HG03354 (cell line): ENCODE measurements around the gene YOD1.
A peak's percentile ranks its signal among the peaks of the same experiment; 100 is the strongest.
"Not testable (repeated sequence)": the region's sequence is repeated elsewhere in the genome, so short reads cannot be mapped to it uniquely, and the experiment has no call there.

Source experiments
- ATAC-seq: cut with Tn5 transposase; IDR thresholded peaks from one replicate; pipeline ENCODE4 v1.9.1; 2021; ENCODE audit warnings: mild to moderate bottlenecking; ENCODE audit not compliant: unreplicated experiment, poor library complexity, severe bottlenecking

Gene YOD1

DNA sequence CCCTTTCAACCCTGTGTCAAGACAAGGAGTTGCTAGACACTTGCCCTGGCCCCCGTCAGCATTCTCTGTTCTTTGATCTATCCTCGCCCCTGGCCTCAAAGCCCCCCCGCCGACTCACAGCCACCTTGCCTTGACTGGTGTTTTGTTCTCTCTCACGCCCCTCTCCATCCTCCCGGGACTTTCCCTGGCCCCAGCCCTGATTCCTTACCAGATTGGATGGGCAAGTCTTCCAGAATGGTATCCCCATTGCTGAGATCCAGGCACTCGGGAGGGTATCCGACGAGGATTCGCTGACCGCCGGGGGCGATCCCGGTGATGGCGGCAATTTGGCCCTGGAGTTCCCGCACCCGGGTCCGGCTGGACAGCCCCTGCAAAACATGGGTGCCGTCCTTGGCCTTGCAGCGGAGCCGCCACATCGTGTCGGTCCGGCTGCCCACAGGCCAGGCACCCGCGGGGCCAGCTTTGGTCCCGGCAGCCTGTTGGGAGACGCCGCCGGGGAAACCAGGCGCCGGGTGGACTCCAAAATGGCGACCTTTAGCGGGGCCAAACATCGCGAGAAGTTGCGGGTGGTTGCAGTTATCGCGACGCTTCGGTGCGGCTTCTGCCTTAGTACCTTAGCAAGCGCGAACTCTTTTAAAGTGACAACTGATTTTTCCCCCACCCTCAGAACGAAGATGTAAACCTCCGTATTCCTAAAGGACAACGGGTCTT is 373 bp downstream of the YOD1 start:
- peak; percentile 57 for ATAC-seq

- peak; percentile 35 for ATAC-seq
Measured at GRCh38 chr1:207049974-207050391, 1.0 kb downstream of the YOD1 start.

DNA sequence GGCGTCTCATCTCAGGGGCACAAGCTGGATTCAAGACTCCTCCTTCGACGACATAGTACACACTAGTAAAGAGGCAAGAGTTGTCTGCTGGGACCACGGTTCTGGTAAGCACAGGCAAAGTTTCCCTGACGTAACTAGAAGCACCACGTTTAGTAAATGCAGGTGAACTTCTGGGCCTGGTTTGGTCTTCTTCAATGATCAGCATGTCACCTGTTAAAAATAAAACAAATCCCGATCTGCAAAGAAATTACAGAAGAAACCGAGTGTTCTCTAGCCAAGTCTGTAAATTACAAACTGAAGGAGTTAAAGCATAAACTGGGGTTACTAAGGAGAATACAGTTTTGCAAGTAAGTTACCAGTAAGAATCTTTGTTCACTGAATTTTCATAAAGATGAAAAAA is 1.5 kb downstream of the YOD1 start:
- no peak for ATAC-seq

DNA sequence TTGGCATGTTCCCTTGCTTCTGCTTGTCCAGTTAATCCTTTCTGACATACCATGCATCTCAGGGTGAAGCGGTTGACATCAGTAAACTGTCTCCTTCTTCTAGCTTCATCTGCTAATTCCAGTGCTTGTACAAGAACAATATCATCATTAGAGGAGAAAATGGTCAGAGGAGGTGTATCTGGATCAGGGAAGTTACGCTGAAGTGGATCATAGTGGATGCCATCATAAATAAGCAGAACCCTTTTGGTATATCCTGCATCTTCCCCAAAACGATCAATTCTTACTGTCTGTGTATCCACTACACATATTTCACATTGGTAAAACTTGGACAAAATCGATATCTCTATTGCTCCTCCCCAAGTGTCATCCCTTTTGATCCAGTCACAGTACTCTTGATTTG is 2.0 kb downstream of the YOD1 start:
- no peak for ATAC-seq

DNA sequence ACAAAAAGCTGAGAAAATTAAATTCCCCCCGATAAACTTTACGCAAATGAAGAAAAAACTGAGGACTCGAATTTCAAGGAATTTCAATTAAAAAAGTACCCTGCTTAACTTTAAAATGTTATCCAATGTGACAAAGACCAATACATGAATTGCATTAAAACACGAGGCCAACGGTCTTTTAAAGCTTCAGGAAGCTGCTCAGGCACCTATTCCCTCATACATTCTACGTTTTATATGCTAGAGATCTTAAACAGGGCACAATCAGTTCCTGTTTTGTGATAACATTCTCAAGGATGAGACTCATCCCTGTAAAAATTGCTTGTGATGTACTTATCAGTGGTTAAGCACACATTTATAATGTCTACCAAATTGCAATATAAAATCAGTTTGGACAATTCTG is 3.0 kb downstream of the YOD1 start:
- ATAC-seq, result no peak

DNA sequence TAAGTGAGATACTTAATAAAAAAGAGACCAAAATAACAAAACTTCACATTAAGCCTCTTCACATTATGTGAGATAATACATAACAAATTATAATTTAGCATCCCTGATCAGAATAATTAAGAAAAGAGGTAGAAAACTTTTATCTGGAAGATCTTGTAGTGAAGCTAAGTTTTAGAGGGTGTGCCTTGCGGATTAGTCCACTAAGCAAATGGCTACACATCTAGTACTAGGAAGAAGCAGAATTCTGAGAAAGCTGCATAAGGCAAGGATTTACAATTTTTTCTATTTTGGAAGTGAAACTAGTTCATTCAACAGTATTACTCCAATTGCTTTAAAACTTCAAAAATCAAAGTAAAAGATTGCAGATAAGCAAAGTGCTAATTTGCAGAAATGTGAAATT is 3.5 kb downstream of the YOD1 start:
- ATAC-seq, result no peak

GRCh38 chr1:207045453-207045852 is 5.6 kb downstream of the YOD1 start:
- no peak for ATAC-seq

DNA sequence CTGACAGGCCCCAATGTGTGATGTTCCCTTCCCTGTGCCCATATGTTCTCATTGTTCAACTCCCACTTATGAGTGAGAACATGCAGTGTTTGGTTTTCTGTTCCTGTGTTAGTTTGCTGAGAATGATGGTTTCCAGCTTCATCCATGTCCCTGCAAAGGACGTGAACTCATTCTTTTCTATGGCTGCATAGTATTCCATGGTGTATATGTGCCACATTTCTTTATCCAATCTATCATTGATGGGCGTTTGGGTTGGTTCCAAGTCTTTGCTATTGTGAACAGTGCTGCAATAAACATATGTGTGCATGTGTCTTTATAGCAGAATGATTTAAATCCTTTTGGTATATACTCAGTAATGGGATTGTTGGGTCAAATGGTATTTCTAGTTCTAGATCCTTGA is 9.6 kb downstream of the YOD1 start:
- ATAC-seq, result not testable (repeated sequence)

GRCh38 chr1:207040181-207040533 is 10.9 kb downstream of the YOD1 start:
- ATAC-seq, result no peak

- ATAC-seq, result no peak
Measured at GRCh38 chr1:207039380-207040180, 11.4 kb downstream of the YOD1 start.

DNA sequence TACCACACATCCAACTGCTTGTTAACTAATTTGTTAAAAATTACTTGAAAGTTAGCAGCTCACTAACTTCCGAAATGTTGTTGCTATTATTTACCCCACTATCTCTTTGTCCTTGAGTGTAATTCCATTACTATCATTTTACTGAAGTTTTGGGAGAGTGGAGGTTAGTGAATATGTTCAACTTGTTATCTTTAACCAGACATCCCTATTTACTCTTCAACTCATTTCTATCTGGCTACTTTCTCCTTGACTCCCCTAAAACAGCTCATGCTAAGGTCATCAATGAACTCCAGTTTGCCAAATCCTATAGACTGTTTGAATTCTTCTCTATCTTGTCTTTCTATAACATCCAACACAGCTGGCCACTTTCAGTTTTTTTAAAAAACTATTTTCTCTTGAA is 14.1 kb downstream of the YOD1 start:
- no peak for ATAC-seq

DNA sequence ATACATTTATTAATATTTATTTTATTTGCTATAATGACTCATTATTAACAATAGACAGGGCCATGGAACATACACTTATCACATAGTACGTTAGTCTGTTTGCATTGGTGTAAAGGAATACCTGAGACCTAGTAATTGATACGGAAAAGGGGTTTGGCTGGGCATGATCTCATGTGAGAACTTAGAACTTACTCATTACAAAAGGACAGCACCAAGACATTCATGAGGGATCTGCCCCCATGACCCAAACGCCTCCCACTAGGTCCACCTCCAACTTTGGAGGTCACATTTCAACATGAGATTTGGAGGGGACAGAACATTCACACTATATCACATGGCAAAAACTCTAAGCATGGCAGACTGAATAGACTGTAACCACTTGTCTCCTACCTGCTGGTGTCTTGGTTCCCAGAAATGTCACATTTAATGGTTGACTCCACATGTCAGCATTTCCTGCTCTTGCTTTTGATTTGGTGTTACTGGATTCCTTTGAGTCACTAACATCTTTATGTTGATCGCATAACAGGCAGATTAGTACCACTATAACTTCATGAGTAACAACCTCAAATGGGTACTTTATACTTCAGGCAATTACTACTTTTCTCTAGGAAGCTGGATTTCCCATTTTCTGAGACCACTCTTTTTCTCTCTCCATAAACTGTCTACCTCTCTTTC is 15.0 kb downstream of the YOD1 start:
- ATAC-seq, result no peak

DNA sequence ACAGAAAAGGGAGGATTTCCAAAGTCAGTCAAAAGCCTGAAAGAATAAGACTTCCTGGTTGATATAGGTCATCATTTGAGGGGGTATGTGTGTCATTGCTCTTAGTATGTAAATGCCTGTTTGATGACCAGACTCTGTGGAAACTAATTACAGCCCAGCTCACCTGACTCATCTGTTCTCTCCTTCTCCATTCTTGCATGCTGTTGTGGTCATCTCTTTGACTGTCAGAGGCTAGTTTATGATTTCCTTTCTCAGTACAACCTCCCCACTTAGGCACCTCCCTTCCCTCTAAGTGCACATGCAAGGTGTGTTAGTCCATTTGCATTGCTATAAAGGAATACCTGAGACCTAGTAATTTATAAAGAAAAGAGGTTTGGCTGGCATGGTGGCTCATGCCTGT is 16.0 kb downstream of the YOD1 start:
- ATAC-seq, result peak; percentile 50

DNA sequence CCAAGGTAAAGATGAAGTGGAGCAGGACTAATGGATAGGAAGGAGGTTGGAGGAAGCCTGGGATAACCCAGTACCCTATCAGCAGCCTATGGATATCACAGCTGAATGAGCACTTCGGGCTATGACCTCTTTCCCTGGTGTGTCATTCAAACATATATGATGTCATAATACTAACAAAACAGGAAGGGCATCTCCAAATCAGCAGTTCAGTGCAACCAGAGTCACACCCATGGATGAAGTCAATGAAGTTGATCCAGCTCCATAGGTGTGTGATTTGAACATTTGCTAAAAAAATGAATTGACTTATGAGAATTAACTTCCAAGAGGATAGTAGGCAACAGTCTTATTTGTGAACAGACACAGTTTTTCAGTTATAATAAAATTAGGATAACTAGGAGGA is 16.8 kb downstream of the YOD1 start:
- ATAC-seq, result no peak

- ATAC-seq, result no peak
Measured at GRCh38 chr1:207033302-207033701, 17.7 kb downstream of the YOD1 start.

- ATAC-seq, result no peak
Measured at GRCh38 chr1:207032528-207033017, 18.4 kb downstream of the YOD1 start, which contains the start of gene C1orf116. C1orf116 (minus strand) TSS chr1:207032756; CDS start chr1:207027598, 5,158 bp downstream.

GRCh38 chr1:207031632-207032264 is 19.3 kb downstream of the YOD1 start:
- no peak for ATAC-seq

DNA sequence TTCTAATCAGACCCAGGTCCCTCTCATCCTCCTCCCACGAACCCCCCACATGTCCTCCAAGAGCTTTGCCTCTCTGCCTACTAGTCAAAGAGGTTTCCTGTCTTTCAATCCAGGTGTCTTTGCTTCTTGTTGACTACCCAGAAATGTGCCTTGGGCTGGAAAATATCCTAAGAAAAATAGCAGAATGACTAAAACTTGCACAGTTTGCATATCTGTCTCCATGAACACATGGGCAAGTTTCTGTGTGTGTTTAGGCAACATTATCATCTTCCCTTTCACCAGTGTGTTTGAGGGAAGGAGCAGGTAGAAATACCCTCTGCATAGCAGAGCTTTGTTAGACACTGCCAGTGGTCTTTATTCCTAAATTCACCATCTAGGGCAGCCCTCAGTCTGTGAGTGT is 20.0 kb downstream of the YOD1 start:
- no peak for ATAC-seq

GRCh38 chr1:207030522-207031009 is 20.4 kb downstream of the YOD1 start:
- no peak for ATAC-seq
